Measurements from ENCODE around the gene GLYAT. TPM values are rescaled to one million over a fixed set of nuclear protein-coding genes. Genes with fewer than 3 reads are reported as not detected.
A peak's percentile ranks its signal among the peaks of the same experiment; 100 is the strongest.

The GLYAT gene
- total RNA-seq (2014; rRNA removed; shearing (Covaris generic)): not detected in 2 replicates

DNA sequence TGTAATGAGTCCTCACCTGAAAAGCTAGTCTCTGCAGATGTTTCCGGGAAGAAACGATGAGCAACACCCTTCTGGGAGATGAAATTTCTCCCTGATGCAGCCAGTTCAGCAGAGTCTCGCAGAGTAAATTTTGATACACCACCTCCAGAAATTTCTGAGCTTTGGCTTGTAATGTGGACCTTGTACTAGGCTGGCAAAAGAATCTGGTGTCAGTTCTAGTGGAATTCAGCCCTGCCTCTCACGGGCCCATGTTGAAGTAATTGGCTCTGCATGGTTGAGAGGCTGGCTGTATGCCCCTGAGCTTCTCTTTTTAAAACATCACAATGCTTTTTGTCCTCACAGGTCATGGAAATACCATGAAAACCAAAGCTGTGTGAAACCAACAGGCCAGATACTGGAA is at the start of gene GLYAT:
Gene GLYAT, minus strand, starts transcription at position 125 of the 400 bp plus-strand sequence. CDS start 7,447 bp downstream, outside the sequence.
- H3K4me3 ChIP-seq: no peak within 1 kb of the TSS
- peaks cover 5% of the 10 kb centered on the region; the same call in 1 of the 2 replicates for H3K27me3 ChIP-seq (replicated peaks)
- DNase-seq (ENCODE audit: low read depth in 1 of 2, low spot score in 2 of 2): no peak
- H3K4me1 ChIP-seq (replicated peaks): no peaks in the 10 kb centered on the region
- H3K27ac ChIP-seq: no peak within 1 kb of the TSS
- no peaks in the 10 kb centered on the region for H3K36me3 ChIP-seq
- no peaks in the 10 kb centered on the region for H3K9me3 ChIP-seq (replicated peaks)

DNA sequence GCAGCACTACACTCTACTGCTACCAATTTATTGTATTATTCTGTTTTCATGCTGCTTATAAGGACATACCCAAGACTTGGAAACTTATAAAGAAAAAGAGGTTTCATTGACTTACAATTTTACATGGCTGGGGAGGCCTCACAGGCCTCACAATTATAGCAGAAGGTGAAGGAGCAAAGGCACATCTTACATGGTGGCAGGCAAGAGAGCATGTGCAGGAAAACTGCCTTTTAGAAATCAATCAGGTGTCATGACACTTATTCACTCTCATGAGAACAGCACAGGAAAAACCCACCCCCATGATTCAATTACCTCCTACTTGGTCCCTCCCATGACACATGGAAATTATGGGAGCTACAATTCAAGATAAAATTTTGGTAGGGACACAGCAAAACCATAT is 49.6 kb upstream of the GLYAT start:
- Histone ChIP-seq H3K4me1 (replicated peaks) (no peaks in the 10 kb centered on the region), H3K36me3 (no peaks in the 10 kb centered on the region), H3K27me3 (replicated peaks) (no peaks in the 10 kb centered on the region), H3K9me3 (replicated peaks) (no peaks in the 10 kb centered on the region), H3K27ac (no peak overlapping the region), H3K4me3 (no peak overlapping the region)
- no peak for DNase-seq (ENCODE audit: low read depth in 1 of 2, low spot score in 2 of 2)

DNA sequence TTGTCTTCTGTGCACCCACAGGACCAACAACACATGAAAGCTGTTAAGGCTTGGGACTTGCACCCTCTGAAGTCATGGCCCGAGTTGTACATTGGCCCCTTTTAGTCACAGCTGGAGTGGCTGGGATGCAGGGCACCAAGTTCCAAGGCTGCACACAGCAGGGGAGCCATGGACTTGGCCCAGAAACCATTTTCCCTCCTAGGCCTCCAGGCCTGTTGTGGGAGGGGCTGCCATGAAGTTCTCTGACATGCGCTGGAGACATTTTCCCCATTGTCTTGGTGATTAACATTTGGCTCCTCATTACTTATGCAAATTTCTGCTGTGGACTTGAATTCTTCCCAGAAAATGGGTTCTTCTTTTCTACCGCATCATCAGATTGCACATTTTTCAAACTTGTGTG is 48.8 kb upstream of the GLYAT start:
- no peaks in the 10 kb centered on the region for H3K36me3 ChIP-seq
- no peaks in the 10 kb centered on the region for H3K27me3 ChIP-seq (replicated peaks)
- no peaks in the 10 kb centered on the region for H3K4me1 ChIP-seq (replicated peaks)
- H3K9me3 ChIP-seq (replicated peaks): no peaks in the 10 kb centered on the region
- no peak for DNase-seq (ENCODE audit: low read depth in 1 of 2, low spot score in 2 of 2)
- H3K27ac ChIP-seq: no peak overlapping the region
- no peak overlapping the region for H3K4me3 ChIP-seq

DNA sequence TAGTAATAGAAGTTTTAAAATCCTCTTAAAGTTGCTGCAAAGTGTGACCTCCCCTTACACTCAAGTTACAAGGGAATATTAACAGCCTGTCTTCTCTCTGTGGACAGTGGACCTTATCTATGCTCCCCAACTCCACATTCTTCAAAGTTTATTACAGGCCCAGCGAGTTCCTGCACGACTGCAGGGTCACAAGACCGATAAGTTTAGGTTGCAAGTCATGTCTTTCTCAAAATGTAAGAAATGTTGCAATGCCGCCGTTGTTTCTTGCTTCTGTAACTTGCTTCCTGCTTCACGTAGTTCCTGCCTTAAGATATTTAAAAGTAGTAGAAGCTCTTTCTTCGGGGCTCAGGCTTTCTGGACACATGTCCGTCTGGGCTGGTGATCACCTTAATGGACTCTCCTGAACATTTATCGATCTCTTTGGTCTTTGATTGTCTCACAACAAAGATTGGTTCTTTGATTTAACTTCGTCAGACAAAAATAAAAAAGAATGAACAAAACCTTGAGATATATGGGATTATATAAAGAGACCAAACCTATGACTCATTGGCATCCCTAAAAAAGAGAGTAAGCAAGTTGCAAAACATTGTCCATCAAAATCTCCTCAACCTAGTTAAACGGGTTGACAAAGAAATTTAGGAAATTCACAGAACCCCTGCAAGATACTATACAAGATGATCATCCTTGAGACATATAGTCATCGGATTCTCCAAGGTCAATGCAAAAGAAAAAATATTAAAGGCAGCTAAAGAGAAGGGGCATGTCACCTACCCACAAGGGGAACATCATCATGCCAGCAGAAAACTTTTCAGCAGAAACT is 45.4 kb upstream of the GLYAT start:
- Histone ChIP-seq H3K36me3 (no peaks in the 10 kb centered on the region), H3K27me3 (replicated peaks) (no peaks in the 10 kb centered on the region), H3K4me1 (replicated peaks) (no peaks in the 10 kb centered on the region), H3K4me3 (no peak overlapping the region), H3K9me3 (replicated peaks) (no peaks in the 10 kb centered on the region), H3K27ac (no peak overlapping the region)
- no peak for DNase-seq (ENCODE audit: low read depth in 1 of 2, low spot score in 2 of 2)

- Histone ChIP-seq H3K27ac (no peak overlapping the region), H3K36me3 (no peaks in the 10 kb centered on the region), H3K4me3 (no peak overlapping the region), H3K27me3 (replicated peaks) (no peaks in the 10 kb centered on the region), H3K4me1 (replicated peaks) (peaks cover 14% of the 10 kb centered on the region), H3K9me3 (replicated peaks) (no peaks in the 10 kb centered on the region)
- DNase-seq (ENCODE audit: low read depth in 1 of 2, low spot score in 2 of 2): no peak
Observed at GRCh38 chr11:58775066-58775708, 43.4 kb upstream of the GLYAT start.

DNA sequence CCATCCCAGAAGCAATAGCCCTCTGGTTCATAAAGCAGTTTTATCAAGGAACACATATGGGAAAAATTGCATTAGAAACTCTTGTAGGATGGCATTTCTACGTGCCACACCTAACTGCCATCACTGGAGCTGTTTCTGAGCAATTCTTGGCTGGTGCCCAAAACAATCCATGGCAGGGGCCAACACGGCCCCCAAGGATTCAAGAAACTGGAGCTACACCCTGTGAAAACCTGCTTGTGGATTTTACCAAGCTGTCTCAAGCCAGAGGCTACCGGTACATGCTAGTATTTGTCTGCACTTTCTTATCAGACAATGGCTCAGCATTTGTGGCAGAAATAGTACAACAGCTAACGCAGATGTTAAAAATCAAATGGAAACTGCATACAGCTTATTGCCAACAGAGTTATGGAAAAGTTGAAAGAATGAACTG is 42.4 kb upstream of the GLYAT start:
- no peak for DNase-seq (ENCODE audit: low read depth in 1 of 2, low spot score in 2 of 2)
- Histone ChIP-seq H3K27ac (no peak overlapping the region), H3K4me3 (no peak overlapping the region), H3K9me3 (replicated peaks) (no peaks in the 10 kb centered on the region), H3K36me3 (no peaks in the 10 kb centered on the region), H3K4me1 (replicated peaks) (peaks cover 15% of the 10 kb centered on the region), H3K27me3 (replicated peaks) (no peaks in the 10 kb centered on the region)

DNA sequence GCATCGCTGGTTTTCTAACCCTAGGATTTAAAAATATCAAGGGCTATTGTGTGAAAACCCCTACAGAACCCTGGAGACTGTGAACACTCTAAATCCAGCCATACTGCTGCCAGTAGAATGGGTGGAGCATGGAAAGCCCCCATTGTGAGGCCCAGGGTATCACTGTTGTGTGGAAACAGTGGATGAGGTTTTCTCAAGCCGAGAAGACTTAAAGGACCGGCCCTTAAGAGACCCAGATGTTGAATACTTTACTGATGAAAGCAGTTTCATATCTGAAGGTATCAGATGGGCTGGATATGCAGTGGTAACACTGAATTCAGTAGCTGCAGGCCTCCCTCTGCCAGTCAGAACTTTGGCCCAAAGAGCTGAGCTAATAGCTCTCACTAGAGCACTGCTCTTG is 41.6 kb upstream of the GLYAT start:
- no peaks in the 10 kb centered on the region for H3K36me3 ChIP-seq
- no peak overlapping the region for H3K4me3 ChIP-seq
- H3K27ac ChIP-seq: no peak overlapping the region
- DNase-seq (ENCODE audit: low read depth in 1 of 2, low spot score in 2 of 2): no peak
- H3K9me3 ChIP-seq (replicated peaks): no peaks in the 10 kb centered on the region
- peaks cover 15% of the 10 kb centered on the region for H3K4me1 ChIP-seq (replicated peaks)
- no peaks in the 10 kb centered on the region for H3K27me3 ChIP-seq (replicated peaks)

GRCh38 chr11:58772329-58773285 is 40.9 kb upstream of the GLYAT start:
- Histone ChIP-seq H3K27ac (no peak overlapping the region), H3K36me3 (no peaks in the 10 kb centered on the region), H3K4me3 (no peak overlapping the region), H3K27me3 (replicated peaks) (no peaks in the 10 kb centered on the region), H3K9me3 (replicated peaks) (no peaks in the 10 kb centered on the region), H3K4me1 (replicated peaks) (peaks cover 15% of the 10 kb centered on the region)
- no peak for DNase-seq (ENCODE audit: low read depth in 1 of 2, low spot score in 2 of 2)

DNA sequence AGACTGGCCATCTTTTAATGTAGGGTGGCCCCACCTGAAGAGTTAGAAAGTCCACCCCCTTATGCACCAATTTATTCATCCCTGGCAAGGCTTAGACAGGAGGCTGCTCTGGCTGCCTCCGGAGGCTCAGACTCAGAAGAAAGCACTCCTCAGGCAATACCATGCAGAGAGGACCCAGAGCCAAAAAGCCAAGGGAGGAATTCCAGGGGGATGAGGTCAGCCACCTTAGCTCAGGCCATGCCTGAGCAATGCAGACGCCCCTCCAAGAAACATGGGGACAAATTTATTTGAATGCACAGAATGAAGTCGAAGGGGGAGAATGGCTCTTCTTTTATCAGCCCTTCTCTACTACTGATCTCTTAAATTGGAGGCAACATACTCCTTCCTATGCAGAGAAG is 39.7 kb upstream of the GLYAT start:
- Histone ChIP-seq H3K4me3 (no peak overlapping the region), H3K27me3 (replicated peaks) (no peaks in the 10 kb centered on the region), H3K4me1 (replicated peaks) (peaks cover 15% of the 10 kb centered on the region), H3K36me3 (no peaks in the 10 kb centered on the region), H3K9me3 (replicated peaks) (no peaks in the 10 kb centered on the region), H3K27ac (no peak overlapping the region; the same call in 1 of the 2 replicates)
- DNase-seq (ENCODE audit: low read depth in 1 of 2, low spot score in 2 of 2): no peak

GRCh38 chr11:58770627-58771457 is 39.1 kb upstream of the GLYAT start:
- Histone ChIP-seq H3K27ac (peak overlapping the region; percentile 22), H3K27me3 (replicated peaks) (no peaks in the 10 kb centered on the region), H3K9me3 (replicated peaks) (no peaks in the 10 kb centered on the region), H3K4me1 (replicated peaks) (peaks cover 15% of the 10 kb centered on the region), H3K36me3 (no peaks in the 10 kb centered on the region), H3K4me3 (no peak overlapping the region)
- DNase-seq (ENCODE audit: low read depth in 1 of 2, low spot score in 2 of 2): peak; percentile 58 to 71

- H3K4me3 ChIP-seq: no peak overlapping the region
- no peak for DNase-seq (ENCODE audit: low read depth in 1 of 2, low spot score in 2 of 2)
- no peaks in the 10 kb centered on the region for H3K27me3 ChIP-seq (replicated peaks)
- H3K4me1 ChIP-seq (replicated peaks): peaks cover 15% of the 10 kb centered on the region
- no peaks in the 10 kb centered on the region for H3K9me3 ChIP-seq (replicated peaks)
- peak overlapping the region; percentile 22; the same call in 1 of the 2 replicates for H3K27ac ChIP-seq
- no peaks in the 10 kb centered on the region for H3K36me3 ChIP-seq
Observed at GRCh38 chr11:58770166-58770565, 38.4 kb upstream of the GLYAT start.

DNA sequence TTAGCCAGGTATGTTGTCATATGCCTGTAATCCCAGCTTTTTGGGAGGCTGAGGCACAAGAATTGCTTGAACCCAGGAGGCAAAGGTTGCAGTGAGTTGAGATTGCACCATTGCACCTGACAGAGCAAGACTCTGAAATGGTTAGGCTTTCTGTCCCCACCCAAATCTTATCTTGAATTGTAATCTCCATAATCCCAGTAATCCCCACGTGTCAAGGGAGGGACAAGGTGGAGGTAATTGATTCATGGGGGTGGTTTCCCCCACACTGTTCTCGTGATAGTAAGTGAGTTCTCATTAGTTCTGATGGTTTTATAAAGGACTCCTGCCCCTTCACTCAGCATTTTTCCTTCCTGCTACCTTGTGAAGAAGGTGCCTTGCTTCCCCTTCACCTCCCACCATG is 37.6 kb upstream of the GLYAT start:
- no peak overlapping the region for H3K27ac ChIP-seq
- peaks cover 15% of the 10 kb centered on the region for H3K4me1 ChIP-seq (replicated peaks)
- no peaks in the 10 kb centered on the region for H3K27me3 ChIP-seq (replicated peaks)
- no peak overlapping the region for H3K4me3 ChIP-seq
- DNase-seq (ENCODE audit: low read depth in 1 of 2, low spot score in 2 of 2): no peak
- H3K9me3 ChIP-seq (replicated peaks): no peaks in the 10 kb centered on the region
- no peaks in the 10 kb centered on the region for H3K36me3 ChIP-seq

- H3K36me3 ChIP-seq: no peaks in the 10 kb centered on the region
- no peak for DNase-seq (ENCODE audit: low read depth in 1 of 2, low spot score in 2 of 2)
- no peaks in the 10 kb centered on the region for H3K9me3 ChIP-seq (replicated peaks)
- H3K27ac ChIP-seq: no peak overlapping the region
- no peaks in the 10 kb centered on the region for H3K27me3 ChIP-seq (replicated peaks)
- H3K4me1 ChIP-seq (replicated peaks): peaks cover 15% of the 10 kb centered on the region
- H3K4me3 ChIP-seq: no peak overlapping the region
Observed at GRCh38 chr11:58768137-58768536, 36.4 kb upstream of the GLYAT start.

Data from SJSA1 (cell line).